Measurements from ENCODE around the gene IL31RA.

Gene IL31RA

GRCh38 chr5:55860709-55861108 is 9.6 kb downstream of the IL31RA start:
- DNase-seq = no peak

GRCh38 chr5:55864606-55865541 is 13.7 kb downstream of the IL31RA start:
- peak; percentile 49 to 68 for DNase-seq

- DNase-seq = no peak
These were observed 14.7 kb downstream of the IL31RA start for GRCh38 chr5:55865831-55866230.

GRCh38 chr5:55866485-55866884 is 15.3 kb downstream of the IL31RA start:
- no peak for DNase-seq

- DNase-seq = no peak
These were observed 15.8 kb downstream of the IL31RA start for GRCh38 chr5:55866934-55867333.

- peak; percentile 86 to 93 for DNase-seq
These were observed 17.7 kb downstream of the IL31RA start for GRCh38 chr5:55868846-55869245.

GRCh38 chr5:55869847-55870246 is 18.7 kb downstream of the IL31RA start:
- no peak for DNase-seq

- no peak for DNase-seq
These were observed 22.1 kb downstream of the IL31RA start for GRCh38 chr5:55873234-55873633.

GRCh38 chr5:55877655-55878054 is 26.5 kb downstream of the IL31RA start:
- DNase-seq = peak in 1 of 2 donors; percentile 22

GRCh38 chr5:55880453-55880852 is 29.3 kb downstream of the IL31RA start:
- DNase-seq = no peak

- DNase-seq = no peak
These were observed 34.2 kb downstream of the IL31RA start for GRCh38 chr5:55885359-55885758.

GRCh38 chr5:55888205-55888604 is 37.0 kb downstream of the IL31RA start:
- no peak for DNase-seq

- no peak for DNase-seq
These were observed 41.3 kb downstream of the IL31RA start for GRCh38 chr5:55892479-55892878.

- DNase-seq = peak in 1 of 2 donors; percentile 6
These were observed 43.0 kb downstream of the IL31RA start for GRCh38 chr5:55894135-55894534.

- no peak for DNase-seq
These were observed 44.2 kb downstream of the IL31RA start for GRCh38 chr5:55895346-55895745.

- no peak for DNase-seq
These were observed 45.1 kb downstream of the IL31RA start for GRCh38 chr5:55896238-55896637.

GRCh38 chr5:55896663-55897062 is 45.5 kb downstream of the IL31RA start:
- no peak for DNase-seq

- no peak for DNase-seq
These were observed 46.2 kb downstream of the IL31RA start for GRCh38 chr5:55897206-55897894.

GRCh38 chr5:55897905-55898304 is 46.7 kb downstream of the IL31RA start:
- DNase-seq = peak in 1 of 2 donors; percentile 27

GRCh38 chr5:55899344-55899743 is 48.2 kb downstream of the IL31RA start:
- no peak for DNase-seq

GRCh38 chr5:55900068-55900467 is 48.9 kb downstream of the IL31RA start:
- DNase-seq = no peak

GRCh38 chr5:55900776-55901175 is 49.6 kb downstream of the IL31RA start:
- DNase-seq = no peak

GRCh38 chr5:55902696-55903095 is 51.5 kb downstream of the IL31RA start:
- no peak for DNase-seq

- DNase-seq = peak; percentile 84 to 92
These were observed 52.1 kb downstream of the IL31RA start for GRCh38 chr5:55903121-55903701.
